ENCODE results near the gene TSPO. TPM values are rescaled to one million over a fixed set of nuclear protein-coding genes. Genes with fewer than 3 reads are reported as not detected.

The TSPO gene
- total RNA-seq, 1 experiment from 2014 or later: 396 TPM

DNA sequence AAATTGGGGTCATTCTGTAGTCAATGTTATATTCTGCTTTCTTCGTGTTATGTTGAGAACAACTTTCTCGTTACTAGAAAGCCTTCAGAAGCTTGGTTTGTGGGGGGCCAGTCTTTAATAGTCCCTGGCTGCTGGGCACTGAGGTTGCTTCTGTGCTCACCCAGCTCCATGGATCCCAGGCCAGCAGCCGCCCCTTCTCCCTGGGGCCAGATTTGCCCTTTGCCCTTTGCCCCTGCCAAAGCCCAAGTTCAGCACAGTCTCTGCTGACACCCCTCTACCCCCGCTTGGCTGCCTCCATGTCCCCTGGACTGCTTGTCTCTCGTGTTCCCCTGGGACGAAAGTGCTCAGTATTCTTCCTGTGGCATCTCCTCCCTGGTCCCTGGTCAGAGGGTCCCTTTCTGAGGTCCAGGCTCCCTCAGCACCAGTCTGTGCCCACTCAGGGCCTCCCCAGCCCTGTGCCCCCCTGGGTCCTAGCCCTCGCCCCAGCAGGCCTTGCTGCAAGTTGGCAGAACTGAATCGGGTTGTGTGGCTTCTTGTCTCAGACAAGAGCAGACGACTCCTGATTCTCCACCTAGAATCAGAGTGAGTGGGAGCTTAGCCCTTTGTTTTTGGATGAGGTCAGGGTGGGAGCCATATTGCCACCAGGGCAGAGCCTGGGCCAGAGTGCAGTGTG lies 6.7 kb downstream of the TSPO start:
- Histone ChIP-seq H3K4me1 (replicated peaks) (peaks cover 1% of the 10 kb centered on the region), H3K9me3 (replicated peaks) (no peaks in the 10 kb centered on the region; the same call in 1 of the 2 replicates), H3K27me3 (replicated peaks) (no peaks in the 10 kb centered on the region), H3K4me3 (no peak overlapping the region), H3K36me3 (peaks cover 34% of the 10 kb centered on the region), H3K27ac (no peak overlapping the region)
- no peak for DNase-seq (ENCODE audit: low read depth in 1 of 2, low spot score in 2 of 2)

DNA sequence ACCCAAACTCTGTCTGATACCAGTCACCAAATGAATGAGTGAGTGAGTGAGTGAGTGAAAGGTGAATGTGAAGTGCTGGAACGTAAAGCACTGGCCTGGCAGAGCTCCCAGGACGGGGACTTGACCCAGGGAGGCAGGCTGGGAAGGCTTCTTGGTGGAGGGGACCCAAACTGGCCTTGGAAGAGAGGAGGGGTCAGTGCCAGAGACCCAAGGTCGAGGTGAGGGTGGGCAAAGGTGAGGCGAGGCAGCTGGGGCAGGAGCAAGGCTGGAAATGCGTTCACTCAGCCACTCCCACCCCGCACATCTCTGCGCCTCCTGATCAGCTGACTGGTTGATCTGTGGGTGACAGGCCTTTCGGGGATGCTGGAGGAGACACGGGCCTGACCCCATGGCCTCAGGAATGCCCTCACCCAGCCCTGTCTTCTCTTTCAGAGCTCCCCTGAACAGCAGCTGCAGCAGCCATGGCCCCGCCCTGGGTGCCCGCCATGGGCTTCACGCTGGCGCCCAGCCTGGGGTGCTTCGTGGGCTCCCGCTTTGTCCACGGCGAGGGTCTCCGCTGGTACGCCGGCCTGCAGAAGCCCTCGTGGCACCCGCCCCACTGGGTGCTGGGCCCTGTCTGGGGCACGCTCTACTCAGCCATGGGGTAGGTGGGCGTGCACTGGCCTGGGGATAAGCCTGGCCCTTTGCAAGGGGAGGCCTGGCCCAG lies 7.6 kb downstream of the TSPO start:
- no peak overlapping the region for H3K4me3 ChIP-seq
- H3K9me3 ChIP-seq (replicated peaks): no peaks in the 10 kb centered on the region; the same call in 1 of the 2 replicates
- no peak overlapping the region for H3K27ac ChIP-seq
- no peak for DNase-seq (ENCODE audit: low read depth in 1 of 2, low spot score in 2 of 2)
- H3K36me3 ChIP-seq: peaks cover 34% of the 10 kb centered on the region
- no peaks in the 10 kb centered on the region for H3K27me3 ChIP-seq (replicated peaks)
- H3K4me1 ChIP-seq (replicated peaks): no peaks in the 10 kb centered on the region

DNA sequence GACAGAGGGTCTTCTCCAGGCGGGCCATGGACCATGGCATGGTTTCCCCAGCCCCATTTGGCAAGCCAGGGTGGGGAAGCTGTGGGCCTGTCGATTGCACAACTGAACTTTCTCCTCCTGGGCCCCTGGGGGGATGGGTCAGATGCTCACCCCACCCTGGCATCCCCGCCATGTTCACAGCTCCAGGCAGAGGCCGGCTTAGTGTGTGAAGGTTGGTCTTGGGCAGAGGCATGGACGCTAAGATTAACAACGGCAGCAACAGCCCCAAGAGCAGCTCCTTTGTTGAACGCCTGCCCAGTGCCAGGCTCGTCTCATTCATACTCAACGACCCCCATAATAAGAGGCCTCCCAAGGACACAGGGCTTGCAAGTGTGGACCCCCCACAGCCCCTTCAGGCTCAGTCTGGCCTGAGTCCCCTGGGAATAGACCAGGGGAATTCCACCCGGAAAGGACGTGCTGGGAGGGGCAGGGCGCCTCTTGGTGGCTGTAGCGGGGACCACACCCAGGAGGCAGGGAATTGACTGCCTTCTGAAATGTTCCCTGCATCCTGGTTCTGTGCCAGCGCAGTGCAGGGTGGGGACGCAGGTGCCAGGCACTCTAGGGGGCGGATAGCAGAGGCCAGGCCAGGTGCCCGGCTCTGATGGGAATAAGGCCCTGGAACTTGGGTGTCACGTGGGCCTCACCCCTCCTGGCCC lies 8.3 kb downstream of the TSPO start:
- Histone ChIP-seq H3K9me3 (replicated peaks) (no peaks in the 10 kb centered on the region; the same call in 1 of the 2 replicates), H3K36me3 (peaks cover 34% of the 10 kb centered on the region), H3K4me3 (no peak overlapping the region), H3K27ac (no peak overlapping the region), H3K4me1 (replicated peaks) (no peaks in the 10 kb centered on the region), H3K27me3 (replicated peaks) (no peaks in the 10 kb centered on the region)
- DNase-seq (ENCODE audit: low read depth in 1 of 2, low spot score in 2 of 2): no peak

DNA sequence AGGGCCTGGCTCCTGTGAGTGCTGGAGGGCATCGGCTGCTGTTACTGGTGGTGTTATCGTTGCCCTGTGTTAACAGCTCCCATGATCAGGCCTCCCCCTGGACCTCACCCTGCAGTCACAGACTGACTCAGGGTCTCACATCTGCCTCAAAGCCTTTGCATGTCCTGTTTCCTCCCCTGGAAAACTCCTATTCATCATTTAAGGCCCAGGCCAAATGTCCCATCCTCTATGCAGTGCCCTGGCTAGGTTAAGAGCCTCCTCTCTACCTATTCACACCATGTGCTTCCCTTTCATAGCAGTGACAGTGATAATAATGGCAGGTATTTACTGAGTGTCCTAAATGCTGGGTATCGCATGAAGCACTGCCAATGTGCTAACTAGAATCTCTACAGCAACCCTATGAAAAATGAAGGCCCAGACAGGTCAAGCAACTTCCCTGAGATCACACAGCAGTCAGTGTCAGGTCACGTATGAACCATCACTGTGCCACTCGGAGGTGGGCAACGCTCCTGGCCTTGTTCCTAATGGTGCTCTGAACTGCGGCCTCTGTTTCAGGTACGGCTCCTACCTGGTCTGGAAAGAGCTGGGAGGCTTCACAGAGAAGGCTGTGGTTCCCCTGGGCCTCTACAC lies 9.3 kb downstream of the TSPO start:
- no peaks in the 10 kb centered on the region for H3K4me1 ChIP-seq (replicated peaks)
- peaks cover 31% of the 10 kb centered on the region for H3K36me3 ChIP-seq
- no peak for DNase-seq (ENCODE audit: low read depth in 1 of 2, low spot score in 2 of 2)

DNA sequence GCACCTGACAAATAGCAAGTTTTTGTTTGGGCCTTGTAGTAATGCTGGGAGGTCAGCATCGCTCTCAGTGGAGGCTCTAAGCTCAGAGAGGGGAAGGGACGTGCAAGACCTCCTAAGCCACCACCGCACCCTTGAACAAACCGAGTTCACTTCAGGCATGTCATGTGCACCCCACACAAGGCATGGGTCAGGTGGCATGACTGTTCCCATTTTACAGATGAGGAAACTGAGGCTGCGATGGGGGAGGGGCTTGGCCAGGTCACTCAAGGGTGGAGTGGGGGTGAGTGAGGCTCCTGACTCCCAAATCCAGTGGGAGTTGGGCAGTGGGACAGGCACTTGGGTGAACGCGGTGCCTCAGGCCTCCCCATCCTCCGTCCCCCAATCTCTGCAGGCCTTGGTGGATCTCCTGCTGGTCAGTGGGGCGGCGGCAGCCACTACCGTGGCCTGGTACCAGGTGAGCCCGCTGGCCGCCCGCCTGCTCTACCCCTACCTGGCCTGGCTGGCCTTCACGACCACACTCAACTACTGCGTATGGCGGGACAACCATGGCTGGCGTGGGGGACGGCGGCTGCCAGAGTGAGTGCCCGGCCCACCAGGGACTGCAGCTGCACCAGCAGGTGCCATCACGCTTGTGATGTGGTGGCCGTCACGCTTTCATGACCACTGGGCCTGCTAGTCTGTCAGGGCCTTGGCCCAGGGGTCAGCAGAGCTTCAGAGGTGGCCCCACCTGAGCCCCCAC lies 11.2 kb downstream of the TSPO start:
- Histone ChIP-seq H3K4me3 (no peak overlapping the region), H3K27ac (no peak overlapping the region), H3K4me1 (replicated peaks) (no peaks in the 10 kb centered on the region), H3K27me3 (replicated peaks) (no peaks in the 10 kb centered on the region), H3K9me3 (replicated peaks) (no peaks in the 10 kb centered on the region; the same call in 1 of the 2 replicates), H3K36me3 (peaks cover 36% of the 10 kb centered on the region)
- no peak for DNase-seq (ENCODE audit: low read depth in 1 of 2, low spot score in 2 of 2)

More for the DNA sequence above, 9.3 kb downstream of the TSPO start:
- Histone ChIP-seq H3K4me3 (no peak overlapping the region), H3K27me3 (replicated peaks) (no peaks in the 10 kb centered on the region), H3K9me3 (replicated peaks) (no peaks in the 10 kb centered on the region; the same call in 1 of the 2 replicates), H3K27ac (no peak overlapping the region)

DNA sequence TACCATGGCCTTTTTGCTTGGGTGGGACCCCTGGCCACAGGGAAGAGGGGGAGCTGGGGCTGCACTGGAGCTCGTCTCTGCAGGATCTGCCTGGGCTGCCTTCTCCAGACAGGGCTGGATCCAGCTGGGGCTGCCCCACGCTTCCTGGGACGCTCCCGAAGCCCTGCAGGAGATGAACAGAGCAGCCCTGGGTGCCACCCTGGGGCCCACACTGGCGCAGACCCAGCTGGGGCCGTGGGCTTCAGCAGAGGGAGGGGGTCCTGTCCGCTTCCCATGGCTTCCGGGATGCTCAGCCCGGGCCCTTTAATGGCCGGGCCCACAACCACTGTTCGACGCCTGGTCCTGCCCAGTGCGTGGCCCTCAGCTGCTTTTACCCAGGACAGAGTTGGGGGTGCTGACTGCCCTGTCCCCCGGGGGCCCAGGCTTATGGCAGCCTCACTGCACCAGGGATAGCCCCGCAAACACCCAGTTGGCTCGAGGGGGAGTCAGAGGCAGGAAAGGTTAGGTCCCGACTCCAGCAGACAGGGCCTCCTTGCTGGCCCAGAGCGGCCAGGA lies 12.0 kb downstream of the TSPO start:
- no peak overlapping the region for H3K4me3 ChIP-seq
- DNase-seq (ENCODE audit: low read depth in 1 of 2, low spot score in 2 of 2): no peak
- peaks cover 41% of the 10 kb centered on the region for H3K36me3 ChIP-seq
- H3K27me3 ChIP-seq (replicated peaks): no peaks in the 10 kb centered on the region
- H3K9me3 ChIP-seq (replicated peaks): no peaks in the 10 kb centered on the region
- no peaks in the 10 kb centered on the region for H3K4me1 ChIP-seq (replicated peaks)
- no peak overlapping the region for H3K27ac ChIP-seq

DNA sequence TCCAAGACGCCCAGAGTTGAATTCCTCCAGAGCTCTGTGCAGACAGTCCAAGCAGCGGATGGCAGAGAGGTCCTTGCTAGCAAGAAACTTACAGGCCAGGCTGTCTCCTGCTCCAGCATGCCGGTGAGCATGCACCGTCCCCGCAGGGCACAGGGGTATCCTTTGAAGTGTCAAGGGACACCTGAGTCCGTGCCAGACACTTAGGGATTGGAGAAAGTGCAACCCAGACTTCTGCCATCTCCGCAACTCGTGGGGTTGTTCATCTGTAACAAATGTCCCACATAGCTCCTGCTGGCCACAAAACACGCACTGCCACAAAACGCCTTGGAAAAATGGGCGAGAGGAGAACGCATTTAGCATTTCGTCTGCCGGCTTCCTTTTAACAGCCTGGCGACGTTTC lies 13.3 kb downstream of the TSPO start:
- Histone ChIP-seq H3K4me1 (replicated peaks) (no peaks in the 10 kb centered on the region), H3K9me3 (replicated peaks) (no peaks in the 10 kb centered on the region), H3K27ac (no peak overlapping the region), H3K27me3 (replicated peaks) (no peaks in the 10 kb centered on the region), H3K4me3 (no peak overlapping the region), H3K36me3 (peaks cover 44% of the 10 kb centered on the region)
- DNase-seq (ENCODE audit: low read depth in 1 of 2, low spot score in 2 of 2): no peak

DNA sequence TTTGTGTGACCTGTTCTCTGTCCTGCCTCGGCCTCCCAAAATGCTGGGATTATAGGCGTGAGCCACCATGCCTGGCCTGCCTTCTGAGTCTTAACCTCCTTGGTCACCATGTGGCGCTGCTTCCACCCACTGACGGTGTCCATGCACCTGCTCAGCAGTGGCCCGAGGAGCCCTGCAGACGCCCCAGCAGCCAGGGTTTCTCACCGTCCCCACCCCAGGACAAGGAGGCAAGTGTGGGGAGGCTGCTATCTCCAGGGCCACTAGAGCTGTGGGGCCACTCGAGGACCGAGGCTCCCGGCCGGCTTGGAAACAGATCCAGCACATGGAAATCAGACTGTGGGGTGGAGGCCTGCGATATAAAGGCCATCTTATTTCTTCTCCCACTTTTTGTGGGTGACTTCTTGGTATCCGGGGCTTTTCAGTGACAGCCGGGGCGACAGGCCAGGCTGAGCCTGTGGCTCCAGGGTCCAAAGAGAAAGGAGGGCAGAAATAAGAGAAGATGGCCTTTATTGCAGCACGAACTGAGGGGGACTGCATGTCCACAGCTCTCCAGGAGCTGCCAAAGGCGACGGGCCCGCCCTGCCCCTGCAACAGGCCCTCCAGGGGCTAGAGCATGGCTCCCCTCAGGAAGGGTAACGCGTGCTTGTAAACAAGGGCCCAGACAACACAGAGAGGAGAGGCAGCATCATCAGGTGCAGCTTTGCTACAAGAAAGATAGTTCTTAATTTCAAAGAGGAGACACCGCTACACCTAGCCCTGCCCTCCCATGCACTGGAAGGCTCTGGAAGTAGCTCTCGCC lies 15.0 kb downstream of the TSPO start:
- Histone ChIP-seq H3K9me3 (replicated peaks) (no peaks in the 10 kb centered on the region), H3K27me3 (replicated peaks) (no peaks in the 10 kb centered on the region), H3K36me3 (peaks cover 44% of the 10 kb centered on the region), H3K27ac (no peak overlapping the region), H3K4me1 (replicated peaks) (no peaks in the 10 kb centered on the region), H3K4me3 (no peak overlapping the region)
- no peak for DNase-seq (ENCODE audit: low read depth in 1 of 2, low spot score in 2 of 2)

DNA sequence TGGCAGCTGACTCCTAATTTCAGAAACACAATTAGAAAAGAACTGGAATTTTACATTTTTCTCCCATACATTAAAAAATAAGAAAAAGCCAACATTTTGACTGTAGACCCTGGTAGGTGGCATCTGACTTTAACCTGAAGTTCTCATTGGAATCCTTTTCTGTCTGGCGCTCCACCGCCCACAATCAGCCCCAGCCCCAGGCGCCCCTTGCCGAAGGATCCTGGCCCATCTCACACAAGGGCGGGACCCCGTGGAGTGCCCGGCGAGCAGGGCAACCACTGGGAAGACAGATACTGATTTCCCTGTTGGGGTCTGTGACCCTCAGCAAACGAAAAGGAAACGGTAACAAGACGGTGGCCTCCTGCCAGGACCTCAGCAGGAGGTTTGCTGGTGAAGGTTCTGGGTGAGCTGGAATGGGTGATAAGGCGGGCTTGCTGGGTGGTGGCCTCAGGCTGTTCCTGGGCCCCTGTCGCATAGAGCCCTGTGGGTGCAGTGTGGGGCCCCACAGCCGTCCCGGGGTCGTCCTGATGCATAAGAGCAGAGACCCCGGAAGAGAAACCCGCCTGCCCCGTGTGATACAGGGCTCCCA lies 15.7 kb downstream of the TSPO start:
- no peak overlapping the region for H3K27ac ChIP-seq
- no peaks in the 10 kb centered on the region for H3K4me1 ChIP-seq (replicated peaks)
- DNase-seq (ENCODE audit: low read depth in 1 of 2, low spot score in 2 of 2): no peak
- H3K4me3 ChIP-seq: no peak overlapping the region
- H3K9me3 ChIP-seq (replicated peaks): no peaks in the 10 kb centered on the region
- peaks cover 51% of the 10 kb centered on the region for H3K36me3 ChIP-seq
- no peaks in the 10 kb centered on the region for H3K27me3 ChIP-seq (replicated peaks)

DNA sequence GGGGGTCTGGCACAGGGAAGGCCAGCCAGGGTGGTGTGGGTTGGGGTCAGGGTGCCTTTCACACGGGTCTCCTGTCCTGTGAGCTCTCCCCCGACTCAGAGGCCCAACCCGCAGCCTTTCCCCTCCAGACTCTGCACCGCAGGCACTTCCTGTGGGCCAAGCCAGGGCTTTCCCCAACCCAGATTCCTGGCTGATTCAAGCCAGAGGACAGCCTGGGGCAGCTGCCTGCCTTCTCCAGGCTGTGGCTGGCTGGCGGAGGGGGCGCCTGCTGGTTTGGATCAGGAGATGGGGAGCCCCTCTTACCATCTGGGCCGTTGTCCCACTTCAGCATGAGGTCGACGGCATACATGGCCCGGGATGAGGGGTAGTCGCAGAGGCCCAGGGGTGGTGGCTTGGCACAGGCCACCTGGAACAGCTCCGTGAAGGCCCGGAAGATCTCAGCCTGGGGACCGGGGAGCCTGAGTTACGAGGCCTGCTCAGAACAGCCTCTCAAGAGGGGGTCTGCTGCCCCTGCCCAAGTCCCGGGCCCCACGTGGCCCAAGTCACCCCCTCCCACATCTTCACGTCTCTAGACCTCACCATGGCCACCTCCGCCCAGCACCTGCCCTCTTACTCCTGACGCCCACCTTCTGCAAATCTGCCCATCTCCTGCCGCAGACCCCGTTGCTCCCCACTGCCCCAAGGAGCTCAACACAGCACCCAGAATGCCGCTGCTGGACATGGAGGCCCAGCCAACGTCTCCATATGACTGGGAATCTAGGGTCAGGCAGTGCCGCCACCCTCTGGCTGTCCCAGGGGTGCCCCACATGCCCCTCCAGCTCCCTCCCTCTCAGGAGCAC lies 17.3 kb downstream of the TSPO start:
- H3K4me3 ChIP-seq: no peak overlapping the region
- DNase-seq (ENCODE audit: low read depth in 1 of 2, low spot score in 2 of 2): no peak
- no peak overlapping the region for H3K27ac ChIP-seq
- no peaks in the 10 kb centered on the region for H3K4me1 ChIP-seq (replicated peaks)
- H3K9me3 ChIP-seq (replicated peaks): no peaks in the 10 kb centered on the region
- H3K27me3 ChIP-seq (replicated peaks): no peaks in the 10 kb centered on the region
- H3K36me3 ChIP-seq: peaks cover 57% of the 10 kb centered on the region

DNA sequence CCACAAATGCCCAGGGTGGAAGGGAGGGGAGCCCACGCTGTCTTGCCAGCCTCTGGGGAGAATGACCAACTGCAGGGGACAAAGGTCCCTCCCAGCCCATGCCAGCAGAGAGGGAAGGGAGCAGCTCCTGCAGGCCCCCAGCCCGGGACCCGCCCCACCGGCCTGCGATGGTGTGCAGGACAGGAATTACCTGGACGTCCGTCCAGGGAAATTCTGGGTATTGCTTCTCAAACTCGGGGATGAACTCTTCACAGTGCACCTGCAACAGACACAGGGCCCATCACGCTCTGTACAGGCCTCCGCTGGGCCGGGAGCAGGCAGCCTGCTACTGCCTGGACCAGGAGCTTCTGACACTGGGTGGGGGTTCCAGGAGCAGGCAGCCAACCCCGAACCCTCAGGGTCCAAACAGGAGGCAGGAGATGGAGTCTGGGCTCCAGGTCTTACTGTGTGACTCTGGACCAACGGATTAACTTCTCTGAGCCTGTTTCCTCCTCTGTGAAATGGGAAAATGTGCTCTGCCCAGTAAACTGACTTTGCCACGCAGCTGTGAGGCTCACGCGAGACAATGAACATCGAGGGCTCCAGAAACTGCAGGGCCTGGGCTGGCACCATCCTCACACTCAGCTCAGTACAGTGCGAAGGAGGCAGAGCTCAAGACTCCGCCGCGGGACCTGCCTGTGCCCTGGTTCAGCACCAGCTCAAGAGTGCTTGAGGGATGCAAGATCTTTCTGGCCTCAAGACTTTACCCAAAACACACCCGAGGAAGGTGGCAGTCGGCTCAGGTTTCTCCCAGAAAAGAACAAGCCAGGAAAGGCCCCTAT lies 18.2 kb downstream of the TSPO start:
- peaks cover 66% of the 10 kb centered on the region for H3K36me3 ChIP-seq

More for the DNA sequence above, 18.2 kb downstream of the TSPO start:
- Histone ChIP-seq H3K9me3 (replicated peaks) (no peaks in the 10 kb centered on the region), H3K4me3 (no peak overlapping the region), H3K4me1 (replicated peaks) (no peaks in the 10 kb centered on the region), H3K27me3 (replicated peaks) (no peaks in the 10 kb centered on the region), H3K27ac (no peak overlapping the region)
- DNase-seq (ENCODE audit: low read depth in 1 of 2, low spot score in 2 of 2): no peak

Measured in SJSA1 (cell line).